ENCODE results near the gene CCND1.

DNA sequence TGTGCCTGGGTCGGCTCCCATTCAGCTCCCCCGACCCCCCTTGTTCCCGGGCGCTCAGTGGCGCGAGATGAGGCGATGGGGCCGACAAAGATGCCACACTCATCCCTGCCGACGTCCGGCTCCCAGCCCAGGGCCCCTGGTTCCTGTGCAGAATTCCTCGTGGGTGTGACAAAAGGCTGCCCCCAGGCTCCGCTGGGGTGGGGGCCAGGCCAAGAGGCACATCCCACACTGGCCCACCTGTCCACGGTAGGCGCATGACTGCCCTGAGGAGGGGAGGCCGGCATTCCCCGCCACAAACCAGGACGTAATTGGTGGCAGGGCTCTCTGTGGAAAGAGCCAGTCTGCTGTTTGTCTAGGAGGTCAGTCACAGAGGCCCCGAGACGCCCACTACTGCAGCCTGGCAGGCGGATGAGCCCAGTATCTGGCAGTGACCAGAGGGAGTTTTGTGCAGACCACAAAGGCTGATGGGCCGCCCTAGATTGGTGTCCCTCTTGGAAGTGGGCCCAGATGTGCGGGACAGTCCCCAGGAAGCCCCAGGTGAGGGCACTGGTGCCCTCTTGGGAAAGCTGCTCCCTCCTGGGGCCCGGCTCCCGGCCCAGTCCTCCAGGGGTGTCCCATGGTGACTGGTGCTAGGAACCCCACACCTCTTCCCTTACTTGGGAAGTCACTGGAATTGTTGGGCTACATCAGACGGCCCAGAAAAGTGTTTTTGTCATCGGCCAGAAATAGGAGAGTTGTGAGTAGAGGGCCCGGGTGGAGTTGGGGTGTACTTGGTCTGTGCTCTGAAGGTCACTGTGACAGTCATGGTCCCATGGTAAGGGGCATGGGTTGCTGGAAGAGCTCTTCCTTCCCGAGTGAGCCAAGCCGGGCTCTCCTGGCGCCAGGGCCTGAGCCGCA lies 5.8 kb downstream of the CCND1 start:
- TF ChIP-seq, protein P1, sequence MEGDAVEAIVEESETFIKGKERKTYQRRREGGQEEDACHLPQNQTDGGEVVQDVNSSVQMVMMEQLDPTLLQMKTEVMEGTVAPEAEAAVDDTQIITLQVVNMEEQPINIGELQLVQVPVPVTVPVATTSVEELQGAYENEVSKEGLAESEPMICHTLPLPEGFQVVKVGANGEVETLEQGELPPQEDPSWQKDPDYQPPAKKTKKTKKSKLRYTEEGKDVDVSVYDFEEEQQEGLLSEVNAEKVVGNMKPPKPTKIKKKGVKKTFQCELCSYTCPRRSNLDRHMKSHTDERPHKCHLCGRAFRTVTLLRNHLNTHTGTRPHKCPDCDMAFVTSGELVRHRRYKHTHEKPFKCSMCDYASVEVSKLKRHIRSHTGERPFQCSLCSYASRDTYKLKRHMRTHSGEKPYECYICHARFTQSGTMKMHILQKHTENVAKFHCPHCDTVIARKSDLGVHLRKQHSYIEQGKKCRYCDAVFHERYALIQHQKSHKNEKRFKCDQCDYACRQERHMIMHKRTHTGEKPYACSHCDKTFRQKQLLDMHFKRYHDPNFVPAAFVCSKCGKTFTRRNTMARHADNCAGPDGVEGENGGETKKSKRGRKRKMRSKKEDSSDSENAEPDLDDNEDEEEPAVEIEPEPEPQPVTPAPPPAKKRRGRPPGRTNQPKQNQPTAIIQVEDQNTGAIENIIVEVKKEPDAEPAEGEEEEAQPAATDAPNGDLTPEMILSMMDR (IDR thresholded peaks at IDR 0.05), result no peak
- no peak for TF ChIP-seq POLR2A (IDR thresholded peaks at IDR 0.05)

All from heart left ventricle (tissue), 13 donors.